ENCODE measurements around the gene ZNF385D.

ZNF385D gene

DNA sequence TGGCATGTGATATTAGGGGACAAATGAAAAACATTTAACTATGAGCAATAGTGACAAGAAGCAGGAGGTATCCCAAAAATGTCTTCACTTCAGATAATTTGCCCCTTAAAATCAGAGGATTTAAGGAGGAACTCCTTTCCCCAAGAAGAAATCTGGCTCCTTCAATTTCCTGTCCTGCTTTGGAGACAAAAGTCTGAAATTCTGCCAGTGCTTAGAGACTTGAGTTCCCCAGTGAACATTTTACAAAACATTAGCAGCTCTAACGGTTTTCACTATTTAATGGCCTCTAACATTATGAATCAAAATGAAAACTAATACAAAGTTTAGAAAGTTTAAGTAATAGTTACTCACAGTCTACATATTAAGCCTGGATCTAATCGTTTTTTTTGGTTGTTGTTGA is 40.3 kb upstream of the ZNF385D start:
- H3K4me3 ChIP-seq (ENCODE audit: low read depth, low read length): no peak overlapping the region
- in situ Hi-C loops (cut with HindIII; ENCODE audit: low sequenced_read_pairs): no loop called here
- TF ChIP-seq, protein P1, sequence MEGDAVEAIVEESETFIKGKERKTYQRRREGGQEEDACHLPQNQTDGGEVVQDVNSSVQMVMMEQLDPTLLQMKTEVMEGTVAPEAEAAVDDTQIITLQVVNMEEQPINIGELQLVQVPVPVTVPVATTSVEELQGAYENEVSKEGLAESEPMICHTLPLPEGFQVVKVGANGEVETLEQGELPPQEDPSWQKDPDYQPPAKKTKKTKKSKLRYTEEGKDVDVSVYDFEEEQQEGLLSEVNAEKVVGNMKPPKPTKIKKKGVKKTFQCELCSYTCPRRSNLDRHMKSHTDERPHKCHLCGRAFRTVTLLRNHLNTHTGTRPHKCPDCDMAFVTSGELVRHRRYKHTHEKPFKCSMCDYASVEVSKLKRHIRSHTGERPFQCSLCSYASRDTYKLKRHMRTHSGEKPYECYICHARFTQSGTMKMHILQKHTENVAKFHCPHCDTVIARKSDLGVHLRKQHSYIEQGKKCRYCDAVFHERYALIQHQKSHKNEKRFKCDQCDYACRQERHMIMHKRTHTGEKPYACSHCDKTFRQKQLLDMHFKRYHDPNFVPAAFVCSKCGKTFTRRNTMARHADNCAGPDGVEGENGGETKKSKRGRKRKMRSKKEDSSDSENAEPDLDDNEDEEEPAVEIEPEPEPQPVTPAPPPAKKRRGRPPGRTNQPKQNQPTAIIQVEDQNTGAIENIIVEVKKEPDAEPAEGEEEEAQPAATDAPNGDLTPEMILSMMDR (IDR thresholded peaks at IDR 0.05; ENCODE audit: low read depth, low read length, missing control alignments): no peak
- DNase-seq (ENCODE audit: low read depth): no peak

DNA sequence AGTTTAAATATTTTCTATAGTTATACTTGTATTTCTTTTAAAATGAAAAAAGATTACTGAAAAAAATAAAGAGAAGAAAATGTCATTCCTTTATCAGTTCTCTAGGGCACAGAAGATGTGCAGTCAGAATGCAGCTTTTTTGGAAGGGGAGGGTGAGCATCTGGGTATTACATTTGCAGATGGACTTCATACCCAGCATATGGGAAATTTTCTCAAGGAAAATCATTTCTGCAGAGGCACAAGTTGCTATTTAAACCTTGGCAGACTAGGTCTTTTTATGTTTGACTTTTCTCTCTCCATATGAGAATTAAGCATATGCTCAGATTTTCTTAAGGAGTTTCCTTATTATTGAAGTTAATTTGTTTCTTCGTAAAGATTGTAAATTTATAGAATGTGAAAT is 39.5 kb upstream of the ZNF385D start:
- in situ Hi-C loops (cut with HindIII; ENCODE audit: low sequenced_read_pairs): no loop called here
- DNase-seq (ENCODE audit: low read depth): no peak

DNA sequence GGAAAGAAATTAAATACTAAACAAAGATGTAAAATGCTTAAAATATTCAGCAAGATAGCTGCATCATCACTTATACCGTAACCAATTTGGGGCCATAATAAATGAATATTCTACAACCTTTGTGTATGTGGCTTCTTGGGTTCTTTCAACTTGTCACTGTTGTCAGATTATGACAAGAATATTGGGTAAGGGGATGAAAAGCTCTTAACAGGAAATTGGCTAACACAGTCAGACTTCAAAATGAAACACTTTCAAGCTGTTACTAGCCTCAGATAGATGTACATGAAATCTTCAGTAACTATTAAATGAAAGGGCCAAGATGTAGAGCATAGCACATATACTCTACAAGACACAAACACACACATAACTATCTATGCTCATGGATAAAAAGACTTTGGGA is 38.7 kb upstream of the ZNF385D start:
- in situ Hi-C loops (cut with HindIII; ENCODE audit: low sequenced_read_pairs): no loop called here
- H3K4me3 ChIP-seq (ENCODE audit: low read depth, low read length): no peak overlapping the region
- TF ChIP-seq, protein P1 (IDR thresholded peaks at IDR 0.05; ENCODE audit: low read depth, low read length, missing control alignments): no peak
- no peak for DNase-seq (ENCODE audit: low read depth)

More for the DNA sequence above, 39.5 kb upstream of the ZNF385D start:
- TF ChIP-seq, protein P1 (IDR thresholded peaks at IDR 0.05; ENCODE audit: low read depth, low read length, missing control alignments): no peak
- no peak overlapping the region for H3K4me3 ChIP-seq (ENCODE audit: low read depth, low read length)

DNA sequence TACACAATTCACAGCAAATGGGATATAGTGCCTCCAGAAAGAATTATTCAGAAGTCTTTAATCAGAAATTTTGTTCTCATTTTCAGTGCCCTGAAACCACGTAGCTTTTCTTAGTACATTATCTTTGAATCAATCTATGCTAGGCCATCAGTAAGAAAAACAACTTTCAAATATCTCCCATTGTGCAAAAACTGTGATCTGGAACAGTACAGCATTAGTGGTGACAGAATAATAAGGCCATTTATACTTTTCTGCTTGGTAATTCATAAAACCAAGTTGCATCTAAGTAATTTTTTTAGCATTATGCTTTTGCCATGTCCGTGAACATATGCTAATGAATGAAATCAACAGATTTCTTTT is 35.4 kb upstream of the ZNF385D start:
- no peak overlapping the region for H3K4me3 ChIP-seq (ENCODE audit: low read depth, low read length)
- in situ Hi-C loops (cut with HindIII; ENCODE audit: low sequenced_read_pairs): no loop called here
- DNase-seq (ENCODE audit: low read depth): no peak
- TF ChIP-seq, protein P1 (IDR thresholded peaks at IDR 0.05; ENCODE audit: low read depth, low read length, missing control alignments): no peak

DNA sequence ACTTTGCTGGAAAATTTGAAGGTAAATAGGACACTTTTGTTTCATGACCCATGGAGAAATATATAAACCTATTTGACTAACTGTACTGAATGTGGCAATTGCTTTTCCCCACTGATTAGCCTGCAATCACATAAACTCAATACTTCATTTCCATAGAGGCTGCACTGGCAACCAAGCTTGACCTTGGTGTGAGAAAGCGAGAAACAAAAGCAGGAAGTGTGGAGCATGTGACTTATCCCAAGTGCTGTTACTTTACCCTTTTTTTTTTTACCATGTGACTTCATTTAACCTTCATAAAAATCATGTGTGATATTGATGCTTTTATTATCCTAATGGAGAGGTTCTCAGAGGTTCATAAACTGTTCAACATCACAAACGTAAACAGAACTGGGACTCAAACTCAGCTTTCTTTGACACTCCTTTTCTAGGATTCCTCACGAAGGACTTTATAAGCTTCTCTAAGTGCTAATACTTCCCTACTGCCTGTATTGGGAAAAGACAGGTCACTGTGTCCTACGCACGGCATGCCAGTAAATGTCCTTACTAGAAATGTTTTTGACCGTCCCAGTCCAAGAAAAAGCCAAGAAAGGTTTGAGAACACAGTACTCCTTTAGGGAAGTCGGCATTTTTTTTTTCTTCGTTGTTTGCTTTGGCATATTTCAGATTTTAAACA is 34.9 kb upstream of the ZNF385D start:
- in situ Hi-C loops (cut with HindIII; ENCODE audit: low sequenced_read_pairs): no loop called here
- no peak for DNase-seq (ENCODE audit: low read depth)
- TF ChIP-seq, protein P1 (IDR thresholded peaks at IDR 0.05; ENCODE audit: low read depth, low read length, missing control alignments): no peak
- no peak overlapping the region for H3K4me3 ChIP-seq (ENCODE audit: low read depth, low read length)

DNA sequence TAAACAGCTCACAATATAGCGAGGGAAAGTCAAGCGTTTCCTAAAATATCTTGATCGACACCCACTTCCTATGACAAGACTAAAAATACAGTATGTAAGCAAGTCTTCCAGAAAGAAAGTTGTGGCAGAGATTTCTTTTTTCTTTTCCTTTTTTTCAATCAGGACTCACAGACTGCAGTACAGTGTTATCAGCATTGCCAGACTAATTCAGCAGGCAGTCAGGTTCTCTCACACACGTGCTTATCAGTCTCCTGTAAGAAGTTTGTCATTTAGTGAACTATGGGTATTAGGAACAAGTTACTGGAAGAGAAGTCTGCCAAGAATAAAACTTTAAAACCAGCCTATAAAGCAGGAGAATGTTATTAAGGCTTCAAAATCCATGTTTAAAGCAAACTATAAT is 32.8 kb upstream of the ZNF385D start:
- no peak overlapping the region for H3K4me3 ChIP-seq (ENCODE audit: low read depth, low read length)
- TF ChIP-seq, protein P1 (IDR thresholded peaks at IDR 0.05; ENCODE audit: low read depth, low read length, missing control alignments): no peak
- DNase-seq (ENCODE audit: low read depth): no peak
- in situ Hi-C loops (cut with HindIII; ENCODE audit: low sequenced_read_pairs): no loop called here

Measured in astrocyte of the cerebellum (primary cell).